Measurements from ENCODE around the gene ZNF579. TPM values are rescaled to one million over a fixed set of nuclear protein-coding genes. Genes with fewer than 3 reads are reported as not detected.

Gene ZNF579
- total and polyA plus RNA-seq, 2 of the 13 experiments (the other 11 are each of a cell fraction or from before 2014, with no cell fraction given) = 2.1 to 2.9 TPM

GRCh38 chr19:55544776-55545439 is 35.7 kb downstream of the ZNF579 start:
- intact Hi-C loops (cut with micrococcal nuclease; ENCODE audit: unreplicated experiment) (no loop called here), in situ Hi-C loops (cut with HindIII; ENCODE audit: extremely low pct_ligation_motif_present, low pct_unique_long_range_greater_than_20kb) (no loop called here)
- Histone ChIP-seq H2AFZ (ENCODE audit: low read length) (no peak overlapping the region), H3K27me3 (ENCODE audit: control insufficient read depth in 1 of 2, insufficient read depth in 2 of 2, low read length in 2 of 2) (no peaks in the 10 kb centered on the region; a peak in 1 of 5 replicates), H3K79me2 (ENCODE audit: insufficient read depth, low read length) (no peaks in the 10 kb centered on the region), H3K27ac (ENCODE audit: extremely low read length, insufficient read depth, low read length) (no peak overlapping the region), H3K4me2 (ENCODE audit: low read depth, low read length) (peak overlapping the region; percentile 77), H3K4me1 (ENCODE audit: insufficient read depth, low read length) (peaks cover 56% of the 10 kb centered on the region), H4K20me1 (ENCODE audit: insufficient read depth, low read length) (no peaks in the 10 kb centered on the region), H3K4me3 (replicated peaks in 1 of 3; ENCODE audit: insufficient read depth in 1 of 3, low read depth in 2 of 3, low read length in 3 of 3) (peak overlapping the region; percentile 21 to 69 (median 36); a peak in 4 of 6 replicates), H3K9ac (ENCODE audit: insufficient read depth, low read depth, low read length) (0 out of 2 replicates have a peak overlapping the region, but pooled peaks have one; percentile 3), H3K36me3 (replicated peaks in 1 of 2; ENCODE audit: control insufficient read depth in 1 of 2, insufficient read depth in 2 of 2, low read length in 2 of 2) (no peaks in the 10 kb centered on the region), H3K9me3 (ENCODE audit: low read length) (no peaks in the 10 kb centered on the region)
- no TSS peak for BruUV-seq (replicated peaks)
- 6% methylated on average over 9 of the region's 23 CpGs for WGBS (ENCODE audit: low lambda C conversion rate)
- ATAC-seq = peak; percentile 21; the same call in 2 of the 3 replicates
- peak; percentile 35 for DNase-seq (ENCODE audit: low spot score)
- no peak for FAIRE-seq
- ChIA-PET CTCF (ENCODE audit: low intra/inter-chr PET ratio, low total read pairs) (no interaction called here), POLR2A (interaction anchor here (1.2 to 2.4 kb wide), 4 partner anchors 8 to 55 kb away, joined by 4 to 11 read pairs (median 6); partner anchors contain the start of genes FIZ1 and ZNF524)
- TF ChIP-seq ELF4 (CRISPR knock-in tag; IDR thresholded peaks at IDR 0.05; ENCODE audit: borderline replicate concordance) (no peak), FOXP1 (IDR thresholded peaks at IDR 0.05) (no peak), FOXP1 (CRISPR knock-in tag; IDR thresholded peaks at IDR 0.05) (peak; percentile 34; the same call in 1 of the 2 replicates), SP2 (CRISPR knock-in tag; IDR thresholded peaks at IDR 0.05) (no peak), ZMAT5 (CRISPR knock-in tag; IDR thresholded peaks at IDR 0.05; ENCODE audit: borderline replicate concordance, low read depth) (no peak), ZNF501 (CRISPR knock-in tag; IDR thresholded peaks at IDR 0.05) (no peak), GTF3A (CRISPR knock-in tag; conservative IDR thresholded peaks at IDR 0.05) (no peak), ARNT (IDR thresholded peaks at IDR 0.05) (no peak), ZNF784 (CRISPR knock-in tag; IDR thresholded peaks at IDR 0.05; ENCODE audit: borderline replicate concordance) (no peak), KAT8 (CRISPR knock-in tag; IDR thresholded peaks at IDR 0.05) (peak; percentile 61; the same call in 1 of the 2 replicates), PAXIP1 (CRISPR knock-in tag; conservative IDR thresholded peaks at IDR 0.05) (peak; percentile 67), KDM2A (CRISPR knock-in tag; IDR thresholded peaks at IDR 0.05; ENCODE audit: borderline replicate concordance, low read depth) (no peak; the same call in 1 of the 2 replicates), HMG20B (CRISPR knock-in tag; conservative IDR thresholded peaks at IDR 0.05) (no peak), AHDC1 (CRISPR knock-in tag; IDR thresholded peaks at IDR 0.05; ENCODE audit: borderline replicate concordance) (no peak)
